Measurements from ENCODE around the gene RRP1.
A peak's percentile ranks its signal among the peaks of the same experiment; 100 is the strongest.

The RRP1 gene

DNA sequence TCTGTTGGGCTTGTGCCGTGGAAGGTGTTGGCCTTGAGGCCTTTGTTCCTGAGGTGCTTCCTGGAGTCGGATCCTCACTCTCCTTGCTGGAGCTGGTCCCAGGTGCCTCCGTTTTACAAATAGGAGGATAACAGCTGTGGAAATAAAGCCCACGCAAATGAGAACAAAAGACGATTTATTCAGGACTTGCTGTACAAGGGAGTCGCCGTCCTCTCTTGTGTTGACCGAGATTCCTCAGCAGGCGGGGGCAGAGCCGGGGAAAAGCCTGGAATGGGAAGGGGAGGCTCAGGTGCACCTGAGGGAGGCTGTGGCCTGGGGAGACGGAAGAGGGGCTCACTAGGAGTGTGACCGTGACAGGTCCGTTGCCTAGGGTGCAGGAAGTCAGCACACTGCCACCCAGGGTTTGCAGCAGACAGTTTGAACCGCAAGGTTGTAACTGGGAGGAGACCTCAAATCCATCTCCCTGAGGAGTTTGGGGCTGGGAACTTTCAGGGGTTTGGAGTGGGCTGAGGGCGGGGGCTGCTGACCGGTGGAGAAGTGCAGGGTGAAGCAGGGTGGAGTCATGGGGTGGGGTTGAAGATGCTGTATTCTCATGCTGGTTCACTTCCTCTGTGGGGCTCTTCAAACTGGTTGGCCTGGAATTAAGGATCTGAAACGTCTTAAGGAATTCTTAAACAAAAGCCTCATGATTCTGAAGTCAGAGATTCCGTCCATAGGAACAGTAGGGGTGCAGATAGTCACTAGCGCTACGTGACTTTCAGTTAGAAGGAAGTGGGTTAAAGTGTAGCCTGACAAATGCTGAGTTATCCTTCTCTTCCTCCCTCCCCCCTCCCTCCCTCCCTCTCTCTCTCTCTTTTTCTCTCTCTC, 10.7 kb upstream of the RRP1 start:
- DNase-seq: peak; percentile 24

DNA sequence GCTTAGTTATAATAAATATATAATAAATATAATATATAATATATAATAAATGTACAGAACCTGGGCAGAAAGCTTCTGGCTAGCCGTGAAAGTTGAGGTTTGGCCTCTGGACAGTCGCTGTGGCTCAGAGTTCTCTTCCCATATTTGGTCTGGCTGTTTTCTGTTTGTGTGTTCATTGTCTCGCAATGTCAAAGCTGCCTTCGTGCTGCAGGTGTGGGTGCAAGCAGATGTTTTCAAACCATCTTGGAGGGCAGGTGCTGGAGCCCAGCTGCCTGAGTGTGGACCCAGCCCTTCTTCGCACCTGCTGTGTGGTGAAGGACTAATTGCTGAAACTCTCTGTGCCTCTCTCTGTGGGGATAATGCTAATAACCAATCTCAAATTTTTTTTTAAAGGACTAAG, 9.7 kb upstream of the RRP1 start:
- DNase-seq: no peak

DNA sequence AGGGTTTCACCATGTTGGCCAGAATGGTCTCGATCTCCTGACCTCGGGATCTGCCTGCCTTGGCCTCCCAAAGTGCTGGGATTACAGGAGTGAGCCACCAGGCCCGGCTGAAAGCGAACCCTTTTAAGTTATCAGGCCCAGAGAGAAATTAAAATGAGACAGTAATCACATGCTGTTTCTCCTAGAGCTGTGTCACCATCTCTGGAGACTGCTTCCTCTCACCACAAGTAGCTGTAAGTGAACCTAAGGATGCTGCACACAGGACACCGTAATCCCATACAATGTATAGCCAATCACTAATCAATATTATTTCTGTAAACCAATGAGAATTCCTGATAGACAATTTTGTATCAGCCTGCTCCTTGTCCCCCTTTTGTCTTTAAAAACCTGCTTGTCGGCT, 7.5 kb upstream of the RRP1 start:
- DNase-seq: no peak

DNA sequence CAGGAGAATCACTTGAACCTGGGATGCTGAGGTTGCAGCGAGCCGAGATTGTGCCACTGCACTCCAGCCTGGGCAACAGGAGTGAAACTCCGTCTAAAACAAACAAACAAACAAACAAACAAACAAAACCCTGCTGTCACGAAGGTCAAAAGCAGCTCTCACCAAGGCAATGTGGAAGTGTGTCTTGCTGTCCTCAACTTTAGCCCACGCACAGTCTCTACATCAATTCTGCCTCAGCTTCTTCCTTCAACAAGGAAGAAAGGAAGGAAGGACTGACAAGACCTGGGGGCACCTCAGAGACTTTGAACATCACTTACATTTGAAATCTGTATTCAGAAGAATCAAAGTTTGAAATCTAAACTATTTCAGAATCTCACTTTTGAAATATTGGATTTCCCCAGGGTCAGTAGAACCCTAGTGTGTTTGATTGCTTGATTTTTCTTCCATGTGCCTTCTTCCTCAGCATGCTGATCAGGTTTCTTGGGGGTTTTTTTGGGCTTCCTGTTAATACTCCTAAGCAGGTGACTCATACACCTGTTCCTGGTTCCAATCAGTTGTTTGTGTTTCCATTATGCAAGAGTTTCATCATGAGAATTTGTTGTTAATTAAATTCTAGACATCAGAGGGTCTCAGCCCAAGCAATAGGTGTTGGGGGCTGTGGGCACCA, 6.8 kb upstream of the RRP1 start:
- no peak for DNase-seq

DNA sequence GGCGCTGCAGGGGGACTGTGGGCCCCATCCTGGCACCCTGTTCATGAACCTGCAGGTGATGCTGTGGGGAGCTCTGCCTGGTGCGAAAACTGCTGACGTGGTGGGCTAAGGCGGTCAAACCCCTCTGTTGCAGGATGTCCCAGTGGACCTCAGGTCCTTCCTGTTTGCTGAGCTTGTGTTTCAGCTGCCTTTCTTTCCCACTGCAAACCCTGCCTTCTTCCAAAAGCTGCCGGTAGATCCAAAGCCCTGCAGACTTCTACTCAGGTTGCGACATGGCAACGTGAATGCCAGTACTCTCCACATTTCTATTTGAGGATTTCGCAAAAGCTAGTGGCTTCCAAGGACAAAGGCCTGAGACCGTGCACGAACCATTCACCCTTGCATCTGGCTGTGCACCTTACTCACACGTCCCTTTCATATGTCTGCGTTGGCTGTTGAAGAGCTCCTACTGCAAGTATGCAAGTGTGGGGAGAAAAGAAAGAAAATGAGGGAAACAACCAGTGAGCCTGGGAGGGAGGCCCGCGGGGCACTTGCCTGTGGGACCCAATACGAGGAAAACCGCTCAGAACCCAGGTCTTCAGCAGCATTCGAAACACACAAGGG, 6.2 kb upstream of the RRP1 start:
- no peak for DNase-seq

DNA sequence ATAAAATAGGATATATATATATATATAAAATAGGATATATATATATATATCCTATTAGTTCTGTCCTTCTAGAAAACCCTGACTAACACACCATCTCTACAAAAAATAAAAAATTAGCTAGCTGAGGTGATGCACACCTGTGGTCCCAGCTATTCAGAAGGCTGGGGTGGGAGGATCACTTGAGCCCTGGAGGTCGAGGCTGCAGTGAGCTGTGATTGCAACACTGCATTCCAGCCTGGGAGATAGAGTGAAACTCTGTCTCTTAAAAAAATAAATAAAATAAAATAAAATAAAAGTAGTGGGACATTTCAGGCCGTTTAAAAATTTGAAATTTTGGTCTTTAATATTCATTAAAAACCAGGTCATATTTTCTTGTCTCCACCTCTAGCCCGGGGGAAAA, 4.2 kb upstream of the RRP1 start:
- no peak for DNase-seq

DNA sequence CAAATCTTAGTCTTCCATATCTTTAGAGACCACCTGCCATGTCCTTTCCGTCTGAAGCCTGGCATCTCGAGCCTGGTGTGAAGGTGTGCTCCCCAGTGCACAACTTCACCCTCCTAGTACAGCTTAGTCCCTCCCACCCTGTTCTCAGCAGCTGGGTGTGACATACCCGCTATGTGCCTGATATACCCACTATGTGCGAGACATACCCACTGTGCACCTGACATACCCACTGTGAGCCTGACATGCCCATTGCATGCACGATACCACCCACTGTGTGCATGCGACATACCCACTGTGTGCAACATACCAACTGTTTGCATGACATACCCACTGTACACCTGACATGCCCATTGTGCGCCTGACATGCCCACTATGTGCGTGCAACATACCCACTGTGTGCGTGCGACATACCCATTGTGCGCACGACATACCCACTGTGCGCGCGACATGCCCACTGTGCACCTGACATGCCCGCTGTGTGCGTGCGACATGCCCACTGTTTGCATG, 3.0 kb upstream of the RRP1 start:
- no peak for DNase-seq

DNA sequence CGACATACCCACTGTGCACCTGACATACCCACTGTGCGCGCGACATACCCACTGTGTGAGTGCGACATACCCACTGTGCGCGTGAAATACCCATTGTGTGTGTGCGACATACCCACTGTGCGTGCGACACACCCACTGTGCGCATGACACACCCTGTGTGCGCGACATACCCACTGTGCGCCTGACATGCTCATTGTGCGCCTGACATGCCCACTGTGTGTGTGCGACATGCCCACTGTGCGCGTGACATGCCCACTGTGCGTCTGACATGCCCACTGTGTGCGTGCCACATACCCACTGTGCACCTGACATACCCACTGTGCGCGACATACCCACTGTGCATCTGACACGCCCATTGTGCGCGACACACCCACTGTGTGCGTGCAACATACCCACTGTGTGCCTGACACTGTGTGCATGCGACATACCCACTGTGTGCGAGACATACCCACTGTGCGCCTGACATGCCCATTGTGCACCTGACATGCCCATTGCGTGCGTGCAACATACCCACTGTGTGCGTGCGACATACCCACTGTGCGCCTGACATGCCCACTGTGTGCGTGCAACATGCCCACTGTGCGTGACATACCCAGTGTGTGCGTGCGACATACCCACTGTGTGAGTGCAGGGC, 2.5 kb upstream of the RRP1 start:
- DNase-seq: no peak

DNA sequence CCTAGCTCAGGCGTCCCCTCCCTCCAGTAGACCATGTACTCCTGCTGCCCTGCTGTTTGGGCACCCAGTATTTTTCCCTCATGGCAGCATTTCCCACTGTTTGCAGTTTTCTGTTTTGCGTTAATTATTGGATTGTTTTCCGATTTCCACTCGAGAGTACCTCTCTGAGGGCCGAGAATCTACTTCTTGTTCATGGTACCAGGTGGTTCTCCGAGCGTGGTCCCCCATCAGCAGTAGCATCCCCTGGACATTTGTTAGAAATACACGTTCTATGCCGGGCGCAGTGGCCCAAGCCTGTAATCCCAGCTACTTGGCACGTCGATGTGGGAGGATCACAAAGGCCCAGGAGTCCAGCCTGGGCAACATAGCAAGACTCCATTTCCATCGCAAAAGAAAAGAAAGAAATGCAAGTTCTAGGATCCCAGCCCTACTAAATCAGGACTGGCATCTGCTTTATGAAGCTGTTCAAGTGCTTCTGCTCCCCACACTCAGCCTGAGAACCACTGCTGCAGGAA, 690 bp downstream of the RRP1 start:
- no peak for DNase-seq

DNA sequence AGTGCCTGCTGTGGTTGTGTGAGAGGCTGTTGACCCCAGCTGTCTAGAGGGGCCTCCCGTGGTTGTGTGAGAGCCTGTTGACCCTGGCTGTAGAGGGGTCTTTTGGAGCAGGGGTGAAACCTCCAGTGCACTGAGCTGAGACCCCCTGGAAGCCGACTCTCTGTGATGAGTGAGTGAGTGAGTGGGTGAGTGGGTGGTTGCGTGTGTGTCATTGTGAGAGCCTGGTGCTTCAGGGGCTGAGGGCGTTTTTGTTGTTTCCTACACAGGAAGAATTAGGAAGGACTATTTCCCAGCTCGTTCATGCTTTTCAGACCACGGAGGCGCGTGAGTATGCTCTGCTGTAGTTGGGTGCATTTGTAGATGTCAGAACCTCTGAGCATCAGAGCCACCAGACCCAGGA, 3.0 kb downstream of the RRP1 start:
- no peak for DNase-seq

DNA sequence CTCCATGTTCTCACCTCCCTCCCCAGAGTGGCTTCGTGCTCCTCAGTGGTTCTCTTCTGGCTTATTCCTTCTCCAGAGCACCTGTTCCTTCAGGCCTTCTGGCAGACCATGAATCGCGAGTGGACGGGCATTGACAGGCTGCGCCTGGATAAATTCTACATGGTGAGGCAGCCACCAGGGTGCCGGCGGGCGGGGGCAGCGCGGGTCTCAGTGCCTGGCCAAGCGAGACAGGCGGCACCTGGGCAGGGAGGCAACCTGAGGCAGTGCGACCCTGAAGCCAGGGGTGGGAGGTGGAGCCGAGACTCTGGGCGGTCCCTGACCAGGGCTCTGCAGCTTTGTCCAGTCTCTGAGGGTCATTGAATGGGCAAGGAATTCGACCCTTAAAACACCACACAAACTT, 3.9 kb downstream of the RRP1 start:
- no peak for DNase-seq

DNA sequence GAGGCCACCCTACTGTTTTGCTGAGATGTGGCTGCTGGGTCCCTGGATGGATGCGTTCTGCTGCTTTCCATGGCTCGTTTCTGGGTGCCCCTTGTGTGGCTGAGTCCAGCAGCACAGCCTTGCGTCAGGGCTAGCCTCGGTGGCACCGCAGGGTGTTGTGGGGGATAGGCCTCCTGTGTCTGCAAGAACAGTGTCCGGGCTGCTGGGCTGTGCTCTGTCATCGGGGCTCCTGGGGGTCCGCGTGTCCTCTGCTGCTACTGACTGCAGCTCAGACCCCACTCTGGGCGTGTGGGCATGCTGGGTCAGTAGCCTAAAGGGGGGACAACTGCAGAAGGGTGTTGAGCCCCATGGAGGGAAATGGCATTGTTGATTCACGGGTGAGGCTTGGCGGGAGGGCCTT, 4.9 kb downstream of the RRP1 start:
- no peak for DNase-seq

DNA sequence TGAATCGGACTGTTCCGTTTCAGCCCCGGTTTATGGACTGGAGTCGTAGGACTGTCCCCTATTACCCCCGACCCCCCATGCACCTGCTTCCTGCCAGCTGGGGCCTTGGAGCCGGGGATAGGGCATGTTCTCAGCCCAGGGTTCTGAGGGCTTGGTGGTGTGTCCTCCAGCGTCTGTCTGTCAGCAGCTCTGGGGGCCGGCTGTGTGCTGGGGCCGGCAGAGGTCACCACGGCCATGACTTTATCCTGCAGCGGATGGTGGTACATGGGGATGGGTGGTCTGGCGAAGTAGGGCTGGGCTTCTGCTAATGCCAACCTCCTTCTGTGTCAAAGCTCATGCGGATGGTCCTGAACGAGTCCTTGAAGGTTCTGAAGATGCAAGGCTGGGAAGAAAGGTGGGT, 5.5 kb downstream of the RRP1 start:
- no peak for DNase-seq

DNA sequence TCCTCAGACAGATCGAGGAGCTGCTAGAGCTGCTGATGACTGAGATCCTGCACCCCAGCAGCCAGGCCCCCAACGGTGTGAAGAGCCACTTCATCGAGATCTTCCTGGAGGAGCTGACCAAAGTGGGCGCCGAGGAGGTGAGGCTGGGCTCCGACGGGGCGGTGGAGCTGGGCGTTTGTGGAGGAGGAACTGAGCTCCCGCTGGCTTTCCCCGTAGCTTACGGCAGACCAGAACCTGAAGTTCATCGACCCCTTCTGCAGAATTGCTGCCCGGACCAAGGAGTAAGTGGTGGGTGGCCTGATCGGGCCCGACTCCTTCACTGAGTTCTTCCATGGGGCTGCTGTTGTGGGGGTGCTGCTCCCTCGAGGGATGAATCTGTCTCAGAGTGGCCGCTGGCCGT, 8.0 kb downstream of the RRP1 start:
- no peak for DNase-seq

DNA sequence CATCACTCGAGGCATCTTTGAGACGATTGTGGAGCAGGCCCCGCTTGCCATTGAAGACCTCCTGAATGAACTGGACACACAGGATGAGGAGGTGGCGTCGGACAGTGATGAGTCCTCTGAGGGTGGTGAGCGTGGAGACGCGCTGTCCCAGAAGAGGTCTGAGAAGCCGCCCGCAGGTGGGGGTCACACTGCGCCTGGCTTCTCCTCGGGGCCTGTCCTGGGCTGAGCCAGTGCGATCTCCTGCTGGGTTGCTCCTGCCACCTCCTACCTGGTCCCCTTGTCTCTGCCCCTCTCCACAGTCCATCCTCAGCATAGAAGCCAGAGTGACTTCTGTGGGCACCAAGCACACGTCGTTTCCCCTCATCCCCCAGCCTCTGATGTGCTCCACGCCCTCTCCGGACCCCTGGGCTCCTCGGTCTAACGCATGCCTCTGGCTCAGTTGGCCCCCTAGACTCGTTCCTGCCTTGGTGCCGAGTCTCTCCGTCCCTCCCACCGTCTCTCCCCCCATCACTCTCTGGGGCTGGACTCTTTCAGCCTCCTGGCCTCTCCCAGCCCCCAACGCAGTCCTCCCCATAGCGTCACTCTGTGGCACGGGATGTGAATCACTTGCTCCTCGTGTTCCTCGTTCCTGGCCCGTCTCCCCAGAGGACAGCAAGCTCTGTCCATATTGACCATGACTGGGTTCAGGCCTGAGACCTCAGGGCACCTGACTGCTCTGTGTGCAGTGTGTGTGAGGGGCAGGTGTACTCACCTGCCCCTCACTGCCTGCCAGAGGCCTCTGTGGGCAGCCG, 8.7 kb downstream of the RRP1 start:
- DNase-seq: no peak

DNA sequence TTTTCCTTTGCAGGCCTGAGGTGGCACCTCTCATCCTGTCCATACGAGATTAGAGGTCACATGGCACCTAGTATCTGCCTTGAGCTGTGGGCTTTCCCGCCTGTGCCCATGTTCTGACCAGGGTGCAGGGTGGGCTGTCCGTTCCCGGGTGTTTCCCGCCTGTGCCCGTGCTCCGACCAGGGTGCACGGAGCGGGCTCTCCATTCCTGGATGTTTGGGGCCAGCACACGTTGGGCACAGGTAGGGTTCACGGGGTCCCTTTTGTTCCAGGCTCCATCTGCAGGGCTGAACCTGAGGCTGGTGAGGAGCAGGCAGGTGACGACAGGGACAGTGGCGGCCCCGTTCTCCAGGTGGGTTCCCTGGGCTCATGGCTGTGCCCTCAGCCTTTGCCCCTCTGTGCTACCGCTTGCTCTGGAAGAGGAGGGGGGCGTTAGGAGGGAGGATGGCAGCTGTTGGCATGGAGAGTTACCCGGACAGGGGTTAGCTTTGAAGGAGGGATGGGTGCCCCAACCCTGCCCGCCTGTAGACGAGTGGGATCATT, 10.0 kb downstream of the RRP1 start:
- DNase-seq: no peak

DNA sequence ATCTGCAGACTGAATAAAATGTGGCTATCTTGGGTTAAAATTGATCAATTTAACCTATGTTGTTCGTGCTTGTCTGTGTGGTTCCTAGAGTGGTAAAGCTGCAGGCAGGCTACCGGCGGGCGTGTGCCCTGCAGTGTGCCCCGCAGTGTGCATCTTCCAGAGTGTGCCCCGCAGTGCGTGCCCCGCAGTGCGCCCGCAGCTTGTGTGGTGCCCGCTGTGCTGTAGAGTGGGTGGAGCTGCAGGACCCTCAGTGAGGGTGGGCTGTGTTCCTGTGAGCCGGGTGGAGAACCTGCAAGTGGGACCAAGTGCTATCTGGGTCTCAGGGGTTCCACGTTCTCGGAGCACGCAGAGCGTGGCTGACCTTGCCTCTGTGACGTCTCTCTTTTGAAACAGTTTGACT, 10.7 kb downstream of the RRP1 start:
- no peak for DNase-seq

DNA sequence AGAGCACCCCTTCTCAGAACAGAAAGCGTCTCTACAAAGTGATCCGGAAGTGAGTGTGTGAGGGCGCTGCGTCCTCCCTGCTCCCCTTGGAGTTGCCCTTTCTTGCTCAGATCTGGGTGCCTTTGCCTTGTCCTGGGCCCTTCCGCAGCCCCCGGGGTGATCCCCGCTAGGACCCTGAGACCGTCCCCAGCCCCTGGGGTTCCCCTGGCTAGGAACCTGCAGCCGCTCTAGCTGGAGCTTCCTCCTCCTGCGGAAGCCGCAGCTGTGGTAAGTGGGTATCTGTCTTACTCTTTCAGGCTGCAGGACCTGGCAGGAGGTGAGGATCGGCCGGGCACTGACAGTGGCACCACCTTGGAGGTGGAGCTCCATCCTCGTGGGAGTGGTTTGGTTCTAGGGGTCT, 11.2 kb downstream of the RRP1 start:
- no peak for DNase-seq

DNA sequence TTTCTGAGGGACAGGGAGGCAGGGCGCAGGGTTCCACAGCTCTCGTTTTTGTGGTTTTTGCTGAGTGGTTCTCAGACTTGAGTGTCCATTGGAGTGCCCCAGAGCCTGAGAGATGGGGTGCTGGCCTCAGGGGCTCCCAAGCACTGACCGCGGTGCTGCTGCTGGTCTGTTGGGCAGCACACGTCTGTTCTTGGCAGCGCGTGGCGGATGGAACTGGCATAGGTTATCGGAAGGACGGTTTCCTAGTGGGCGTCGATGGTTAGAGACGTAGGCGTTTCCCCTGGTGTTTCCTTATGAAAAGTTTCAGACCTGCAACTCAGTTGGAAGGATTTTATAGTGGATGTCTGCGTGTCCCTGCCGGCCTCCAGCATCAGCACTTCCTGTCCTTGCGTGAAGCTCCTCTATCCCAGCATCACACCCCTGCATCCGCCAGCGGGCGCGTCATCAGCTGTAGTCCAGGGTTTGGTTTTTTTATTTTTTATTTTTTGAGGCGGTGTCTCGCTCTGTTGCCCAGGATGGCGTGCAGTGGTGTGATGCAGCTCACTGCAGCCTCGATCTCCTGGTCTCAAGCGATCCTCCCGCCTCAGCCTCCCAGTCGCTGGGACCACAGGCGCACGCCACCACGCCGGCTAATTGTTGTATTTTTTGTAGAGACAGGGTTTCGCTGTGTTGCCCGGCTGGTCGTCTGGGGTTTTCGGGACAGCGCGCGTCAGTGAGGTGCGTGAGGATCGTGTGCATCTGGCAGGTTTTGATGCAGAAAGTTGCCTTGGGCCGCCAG, 11.8 kb downstream of the RRP1 start:
- DNase-seq: no peak

DNA sequence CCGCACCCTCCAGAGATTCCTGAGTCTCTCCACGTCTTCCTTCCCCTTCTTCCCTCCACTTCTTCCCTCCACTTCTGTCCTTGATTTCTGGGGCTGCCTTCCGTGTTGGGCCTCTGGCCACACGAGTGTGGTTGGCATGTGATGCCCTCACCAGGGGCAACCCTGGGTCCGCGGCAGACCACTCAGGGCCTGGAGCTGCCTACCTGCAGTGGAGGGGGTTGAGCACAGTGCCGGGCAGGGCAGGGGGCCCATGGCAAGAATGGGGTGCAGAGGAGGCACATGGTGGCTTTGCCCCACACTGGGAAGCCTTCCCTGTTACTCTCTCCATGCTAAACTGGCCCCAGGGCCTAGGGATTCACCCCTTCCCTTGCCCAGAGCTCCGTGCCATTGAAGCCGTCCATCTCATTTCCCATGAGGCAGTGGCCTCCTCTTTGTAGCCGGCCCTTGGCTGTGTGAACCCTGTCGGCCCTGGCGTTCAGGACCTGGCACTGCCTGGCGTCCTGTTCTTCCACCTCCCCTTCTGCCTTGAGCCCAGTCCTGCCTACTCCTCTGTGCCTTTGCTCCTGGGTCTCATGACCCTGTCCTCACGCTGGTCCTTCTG, 13.4 kb downstream of the RRP1 start:
- no peak for DNase-seq
